MCF 10A (cell line): ENCODE results near the gene COL5A2. TPM values are rescaled to one million over a fixed set of nuclear protein-coding genes. Genes with fewer than 3 reads are reported as not detected.

Source experiments
- BruUV-seq: library from RNA; stranded (reverse); fragments of 400-500 nt; replicated peaks from 2 replicates; lab custom pipeline; 2021; lab: Mats Ljungman, UMichigan
- CTCF ChIA-PET: fragments of 300-600 bp; sonication (Branson Sonifier 250); formaldehyde crosslinking; extraction: SDS; loops from one replicate; lab custom pipeline; 2021; ENCODE audit warnings: antibody characterized with exemption, inconsistent platforms; lab: Yijun Ruan, JAX
- POLR2A ChIA-PET: fragments of 300-600, 350-650 bp; sonication (Branson Sonifier 250); formaldehyde crosslinking; extraction: SDS; loops from one replicate; lab custom pipeline; 2020; ENCODE audit warnings: antibody characterized with exemption, inconsistent platforms; lab: Yijun Ruan, JAX
- DNase-seq: peaks from one replicate; pipeline ENCODE4 v3.0.0-alpha.2; 2018; ENCODE audit not compliant: unreplicated experiment
- H3K27ac Mint-ChIP-seq: one replicate; pipeline ENCODE4 v1.8.0; 2022; ENCODE audit warnings: mild to moderate bottlenecking, low read depth, mixed read lengths; ENCODE audit not compliant: unreplicated experiment
- H3K27me3 Mint-ChIP-seq: one replicate; pipeline ENCODE4 v1.8.0; 2022; ENCODE audit warnings: mixed read lengths; ENCODE audit not compliant: insufficient read depth, unreplicated experiment
- H3K36me3 Mint-ChIP-seq: one replicate; pipeline ENCODE4 v1.8.0; 2022; ENCODE audit warnings: mild to moderate bottlenecking, moderate library complexity, mixed read lengths; ENCODE audit not compliant: insufficient read depth, unreplicated experiment
- H3K4me1 Mint-ChIP-seq: one replicate; pipeline ENCODE4 v1.8.0; 2022; ENCODE audit warnings: mixed read lengths; ENCODE audit not compliant: insufficient read depth, unreplicated experiment
- H3K4me3 Mint-ChIP-seq: one replicate; pipeline ENCODE4 v1.8.0; 2022; ENCODE audit warnings: mild to moderate bottlenecking, moderate library complexity, mixed read lengths; ENCODE audit not compliant: unreplicated experiment
- H3K9me3 Mint-ChIP-seq: one replicate; pipeline ENCODE4 v1.8.0; 2022; ENCODE audit warnings: mixed read lengths; ENCODE audit not compliant: unreplicated experiment
- intact Hi-C: fragments of 100-400 bp; cut with micrococcal nuclease; formaldehyde crosslinking; loops from 2 replicates; pipeline ENCODE4 v1.14.1; 2022
- total RNA-seq: library from RNA; stranded (reverse); gene quantifications from 2 replicates; pipeline ENCODE4 v1.2.3, GENCODE V29; 2022
- TF ChIP-seq, protein P1 (sequence below): fragments of 200-600 bp; IDR thresholded peaks from one replicate; pipeline ENCODE4 v1.8.0; 2022; ENCODE audit warnings: antibody characterized with exemption, mild to moderate bottlenecking; ENCODE audit not compliant: unreplicated experiment

Gene COL5A2
- total RNA-seq, 1 experiment from 2014 or later: 7.4 TPM

- H3K9me3 Mint-ChIP-seq: no peaks in the 10 kb centered on the region
- no peak overlapping the region for H3K27ac Mint-ChIP-seq
- intact Hi-C loops: no loop called here
- ChIA-PET POLR2A (no interaction called here), CTCF (interaction anchor here (0.9 to 1.5 kb wide), 2 partner anchors 13 to 48 kb away, joined by 3 to 4 read pairs; no protein-coding TSS in a partner anchor)
- DNase-seq: no peak
- no TSS peak for BruUV-seq
- TF ChIP-seq, protein P1, sequence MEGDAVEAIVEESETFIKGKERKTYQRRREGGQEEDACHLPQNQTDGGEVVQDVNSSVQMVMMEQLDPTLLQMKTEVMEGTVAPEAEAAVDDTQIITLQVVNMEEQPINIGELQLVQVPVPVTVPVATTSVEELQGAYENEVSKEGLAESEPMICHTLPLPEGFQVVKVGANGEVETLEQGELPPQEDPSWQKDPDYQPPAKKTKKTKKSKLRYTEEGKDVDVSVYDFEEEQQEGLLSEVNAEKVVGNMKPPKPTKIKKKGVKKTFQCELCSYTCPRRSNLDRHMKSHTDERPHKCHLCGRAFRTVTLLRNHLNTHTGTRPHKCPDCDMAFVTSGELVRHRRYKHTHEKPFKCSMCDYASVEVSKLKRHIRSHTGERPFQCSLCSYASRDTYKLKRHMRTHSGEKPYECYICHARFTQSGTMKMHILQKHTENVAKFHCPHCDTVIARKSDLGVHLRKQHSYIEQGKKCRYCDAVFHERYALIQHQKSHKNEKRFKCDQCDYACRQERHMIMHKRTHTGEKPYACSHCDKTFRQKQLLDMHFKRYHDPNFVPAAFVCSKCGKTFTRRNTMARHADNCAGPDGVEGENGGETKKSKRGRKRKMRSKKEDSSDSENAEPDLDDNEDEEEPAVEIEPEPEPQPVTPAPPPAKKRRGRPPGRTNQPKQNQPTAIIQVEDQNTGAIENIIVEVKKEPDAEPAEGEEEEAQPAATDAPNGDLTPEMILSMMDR: no peak
- H3K36me3 Mint-ChIP-seq: no peaks in the 10 kb centered on the region
- no peaks in the 10 kb centered on the region for H3K27me3 Mint-ChIP-seq
- no peak overlapping the region for H3K4me3 Mint-ChIP-seq
- no peaks in the 10 kb centered on the region for H3K4me1 Mint-ChIP-seq
Observed at GRCh38 chr2:189127756-189128155, 51.8 kb downstream of the COL5A2 start.

DNA sequence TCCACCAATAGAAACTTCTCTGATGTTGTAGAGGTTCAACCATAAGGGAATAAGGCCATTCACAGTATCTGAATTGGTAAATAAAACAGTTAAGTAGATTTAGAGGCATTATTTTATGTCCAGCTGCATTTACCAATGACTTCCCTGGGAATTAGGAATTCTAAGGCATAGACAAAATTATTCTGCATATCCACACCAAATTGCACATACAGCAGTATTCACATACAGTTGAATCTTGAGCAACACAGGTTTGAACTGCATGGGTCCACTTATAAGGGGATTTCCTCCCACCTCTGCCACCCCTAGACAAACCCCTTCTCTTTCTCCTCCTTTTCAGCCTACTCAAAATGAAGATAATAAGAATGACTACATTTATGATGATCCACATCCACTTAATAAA lies 54.4 kb downstream of the COL5A2 start:
- Mint-ChIP-seq H3K36me3 (no peaks in the 10 kb centered on the region), H3K27me3 (no peaks in the 10 kb centered on the region), H3K4me1 (no peaks in the 10 kb centered on the region), H3K27ac (no peak overlapping the region), H3K4me3 (no peak overlapping the region), H3K9me3 (no peaks in the 10 kb centered on the region)
- no peak for DNase-seq
- intact Hi-C loops: no loop called here
- ChIA-PET POLR2A (no interaction called here), CTCF (interaction anchor here (0.6 kb wide), 1 partner anchor 1987 kb away, joined by 3 read pairs; no protein-coding TSS in a partner anchor)
- BruUV-seq: no TSS peak
- TF ChIP-seq, protein P1: no peak

GRCh38 chr2:189124175-189124574 lies 55.4 kb downstream of the COL5A2 start:
- BruUV-seq: no TSS peak
- no peak overlapping the region for H3K4me3 Mint-ChIP-seq
- DNase-seq: no peak
- no peaks in the 10 kb centered on the region for H3K9me3 Mint-ChIP-seq
- intact Hi-C loops: no loop called here
- TF ChIP-seq, protein P1: no peak
- ChIA-PET POLR2A (no interaction called here), CTCF (interaction anchor here (0.6 to 1.6 kb wide), 5 partner anchors 19 to 288 kb away, joined by 3 to 7 read pairs (median 4); no protein-coding TSS in a partner anchor)
- H3K27ac Mint-ChIP-seq: no peak overlapping the region
- no peaks in the 10 kb centered on the region for H3K4me1 Mint-ChIP-seq
- H3K27me3 Mint-ChIP-seq: no peaks in the 10 kb centered on the region
- H3K36me3 Mint-ChIP-seq: no peaks in the 10 kb centered on the region

DNA sequence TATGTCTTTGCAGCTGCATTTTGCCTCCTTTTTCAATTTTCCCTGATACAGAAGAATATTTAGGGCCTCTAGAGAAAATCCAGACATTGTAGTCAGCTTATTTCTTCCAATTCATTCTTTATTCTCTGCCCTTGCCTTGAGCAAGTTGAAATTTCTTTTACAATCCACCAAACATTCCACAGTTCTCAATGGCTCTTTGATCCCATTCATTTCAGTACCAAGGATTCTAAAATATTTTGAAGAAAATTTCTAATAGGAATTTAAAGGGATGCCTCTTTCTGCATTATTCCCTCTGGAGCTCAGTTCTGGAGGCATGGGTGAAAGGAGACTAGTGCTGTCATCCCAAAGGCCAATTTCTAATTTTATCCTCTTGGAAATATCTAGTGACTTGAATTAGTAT lies 61.2 kb downstream of the COL5A2 start:
- ChIA-PET POLR2A (interaction anchor here (0.8 to 2.1 kb wide), 3 partner anchors 30 to 294 kb away, joined by 5 to 7 read pairs (median 5); no protein-coding TSS in a partner anchor), CTCF (interaction anchor here (1.0 to 5.1 kb wide), 6 partner anchors 15 to 294 kb away, joined by 3 to 51 read pairs (median 16); no protein-coding TSS in a partner anchor)
- no TSS peak for BruUV-seq
- intact Hi-C loops: no loop called here
- Mint-ChIP-seq H3K27ac (no peak overlapping the region), H3K36me3 (no peaks in the 10 kb centered on the region), H3K9me3 (no peaks in the 10 kb centered on the region), H3K4me3 (no peak overlapping the region), H3K4me1 (no peaks in the 10 kb centered on the region), H3K27me3 (no peaks in the 10 kb centered on the region)
- no peak for DNase-seq
- TF ChIP-seq, protein P1: no peak
